Retinal pigment epithelial cell (primary cell): ENCODE data around the gene GPBP1L1.

Source experiments
- DNase-seq: peaks from one replicate; pipeline ENCODE4 v3.0.0-alpha.2; 2010; ENCODE audit warnings: low read depth
- H3K4me3 ChIP-seq: 2 replicates; pipeline ENCODE4 v1.5.1; 2011; ENCODE audit warnings: mild to moderate bottlenecking, low read length, control low read depth, moderate library complexity
- TF ChIP-seq, protein P1 (sequence below): conservative IDR thresholded peaks from 2 replicates; pipeline ENCODE4 v1.5.1; 2011; ENCODE audit warnings: low read depth, low read length, control low read depth, inconsistent platforms

GPBP1L1 gene

DNA sequence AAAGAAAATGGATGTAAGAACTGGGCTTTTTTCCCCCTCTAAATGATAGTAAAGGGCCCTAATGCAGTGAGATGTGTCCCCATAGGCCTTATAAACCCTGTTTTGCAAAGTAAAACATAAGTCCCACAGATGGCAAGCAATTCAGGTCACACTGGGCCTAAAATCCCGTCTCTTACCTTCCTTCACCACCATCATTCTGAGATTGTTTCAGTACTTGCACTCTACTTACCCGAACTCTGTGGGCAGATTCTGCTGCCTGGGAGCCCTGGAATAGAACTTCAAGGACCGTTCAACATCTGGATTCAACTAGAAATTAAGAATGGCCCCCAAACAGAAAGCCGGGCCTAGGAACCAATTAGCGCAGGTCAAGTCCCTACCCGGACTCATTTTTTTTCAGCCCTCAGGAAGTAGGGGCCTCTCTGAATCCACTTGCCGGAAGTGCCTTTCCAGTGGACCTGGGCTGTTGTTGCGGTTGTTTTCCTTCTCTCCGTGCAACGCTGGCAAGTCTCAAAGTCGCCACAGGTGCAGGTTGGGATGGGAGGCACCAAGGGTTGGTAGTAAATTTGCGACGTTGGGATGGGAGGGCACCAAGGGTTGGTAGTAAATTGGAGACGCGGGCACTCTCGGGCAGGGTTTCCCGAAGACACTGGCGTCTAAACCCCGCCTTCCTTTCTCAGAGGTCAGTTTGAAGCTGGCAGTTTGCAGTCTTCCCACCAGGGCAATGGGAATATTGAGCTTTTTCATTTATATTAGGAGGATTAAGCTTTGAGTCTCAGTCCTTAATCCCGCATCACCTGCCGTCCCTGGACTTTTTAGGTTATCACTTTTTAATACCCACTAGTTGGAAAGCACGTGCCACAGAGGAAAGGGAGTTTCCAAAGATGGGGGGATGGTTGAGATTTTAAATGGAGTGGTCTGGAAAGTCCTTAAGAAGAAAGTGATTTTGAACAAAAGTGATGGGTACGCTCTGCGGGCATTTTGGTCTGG lies 1.7 kb upstream of the GPBP1L1 start, which contains the start of gene TMEM69:
TSS of gene TMEM69 (plus strand) at position 428 of the 987 bp plus-strand sequence. CDS start 2,888 bp downstream, outside the sequence.
- H3K4me3 ChIP-seq = peak within 1 kb of the TSS; percentile 98
- TF ChIP-seq, protein P1, sequence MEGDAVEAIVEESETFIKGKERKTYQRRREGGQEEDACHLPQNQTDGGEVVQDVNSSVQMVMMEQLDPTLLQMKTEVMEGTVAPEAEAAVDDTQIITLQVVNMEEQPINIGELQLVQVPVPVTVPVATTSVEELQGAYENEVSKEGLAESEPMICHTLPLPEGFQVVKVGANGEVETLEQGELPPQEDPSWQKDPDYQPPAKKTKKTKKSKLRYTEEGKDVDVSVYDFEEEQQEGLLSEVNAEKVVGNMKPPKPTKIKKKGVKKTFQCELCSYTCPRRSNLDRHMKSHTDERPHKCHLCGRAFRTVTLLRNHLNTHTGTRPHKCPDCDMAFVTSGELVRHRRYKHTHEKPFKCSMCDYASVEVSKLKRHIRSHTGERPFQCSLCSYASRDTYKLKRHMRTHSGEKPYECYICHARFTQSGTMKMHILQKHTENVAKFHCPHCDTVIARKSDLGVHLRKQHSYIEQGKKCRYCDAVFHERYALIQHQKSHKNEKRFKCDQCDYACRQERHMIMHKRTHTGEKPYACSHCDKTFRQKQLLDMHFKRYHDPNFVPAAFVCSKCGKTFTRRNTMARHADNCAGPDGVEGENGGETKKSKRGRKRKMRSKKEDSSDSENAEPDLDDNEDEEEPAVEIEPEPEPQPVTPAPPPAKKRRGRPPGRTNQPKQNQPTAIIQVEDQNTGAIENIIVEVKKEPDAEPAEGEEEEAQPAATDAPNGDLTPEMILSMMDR = peak; percentile 10
- DNase-seq = peak; percentile 69

DNA sequence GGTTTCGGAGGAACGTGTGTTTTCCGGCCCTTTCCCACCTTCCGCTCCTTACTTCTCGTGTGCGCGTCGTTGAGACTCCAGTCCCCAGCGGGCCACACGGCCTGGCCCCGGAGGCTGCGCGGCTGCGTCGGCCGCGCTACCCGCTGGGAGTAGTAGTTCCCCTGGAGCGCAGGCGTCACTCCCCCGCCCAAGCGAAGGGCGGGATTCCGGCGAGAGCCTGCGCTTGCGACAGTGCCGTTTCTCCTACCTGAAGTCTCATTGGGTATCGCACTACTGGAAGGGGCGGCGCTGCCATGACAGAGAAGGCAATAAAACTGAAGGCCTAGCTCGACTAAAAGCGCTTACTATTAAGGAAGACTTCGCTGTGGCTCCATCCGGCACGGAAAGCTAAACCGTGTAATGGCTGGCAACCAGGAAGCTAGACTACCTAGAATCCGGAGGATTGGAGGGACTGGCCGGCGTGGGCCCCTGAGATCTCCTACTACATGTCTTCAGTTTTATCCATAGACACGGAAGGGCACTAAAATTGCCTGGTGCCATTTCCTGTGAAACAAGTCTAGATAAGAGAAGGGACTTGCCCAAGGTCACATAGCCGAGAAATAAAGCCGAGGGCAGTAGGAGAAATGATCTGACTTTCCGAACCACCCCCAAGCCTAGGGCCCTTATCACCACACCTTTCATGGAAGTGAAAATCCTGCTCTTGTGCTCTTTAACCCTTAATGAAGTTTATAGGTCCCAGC lies 851 bp upstream of the GPBP1L1 start:
- peak; percentile 96 for DNase-seq
- TF ChIP-seq, protein P1 = no peak

DNA sequence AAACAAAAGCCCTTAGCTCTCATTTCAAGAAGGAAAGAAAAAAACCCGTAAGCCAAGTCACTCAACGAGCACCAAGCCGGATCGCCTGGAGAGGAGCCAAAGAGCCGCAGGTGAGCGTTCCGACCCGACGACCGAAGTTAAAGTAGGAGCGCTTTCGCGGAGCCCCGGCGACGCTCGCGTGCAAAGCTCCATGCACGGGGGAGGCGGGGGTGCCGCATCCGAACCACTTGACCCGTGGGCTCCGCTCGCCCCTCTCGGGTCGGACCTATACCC lies 382 bp downstream of the GPBP1L1 start:
- TF ChIP-seq, protein P1 = no peak
- DNase-seq = no peak
- H3K4me3 ChIP-seq = peak overlapping the region; percentile 98

More for the DNA sequence above, 851 bp upstream of the GPBP1L1 start:
- peak overlapping the region; percentile 98 for H3K4me3 ChIP-seq

DNA sequence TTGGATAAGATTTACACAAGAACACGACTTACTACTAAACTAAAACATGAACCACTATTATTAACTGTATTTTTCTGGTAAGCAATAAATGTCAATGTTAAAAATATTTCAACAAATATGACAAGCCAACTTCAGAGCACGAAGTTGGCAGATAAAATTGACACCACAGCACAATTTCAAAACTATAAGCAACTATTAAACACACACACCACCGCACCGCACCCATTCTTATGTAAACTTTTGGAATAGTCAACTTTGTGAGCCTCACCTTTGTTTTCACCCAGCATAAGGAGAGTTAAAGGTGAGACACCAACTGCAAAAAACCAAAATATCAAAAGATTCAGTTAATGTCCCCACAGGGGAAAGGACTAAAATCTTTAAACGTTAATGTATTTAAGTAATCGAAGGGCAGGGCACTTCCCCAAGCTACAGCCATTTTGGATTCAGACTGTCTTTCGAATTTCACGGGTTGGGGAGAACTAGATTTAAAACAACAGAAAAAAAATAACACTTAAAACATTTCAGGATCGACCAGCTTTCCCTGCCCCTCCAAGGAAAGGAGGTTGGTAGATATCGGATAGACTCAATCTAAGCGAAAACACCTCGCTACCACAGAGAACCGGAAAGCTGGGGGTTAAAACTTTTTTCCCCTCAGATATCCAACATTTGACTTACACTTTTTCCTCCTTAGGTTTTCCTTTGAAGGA lies 872 bp downstream of the GPBP1L1 start:
- peak overlapping the region; percentile 98 for H3K4me3 ChIP-seq
- no peak for DNase-seq
- TF ChIP-seq, protein P1 = no peak

DNA sequence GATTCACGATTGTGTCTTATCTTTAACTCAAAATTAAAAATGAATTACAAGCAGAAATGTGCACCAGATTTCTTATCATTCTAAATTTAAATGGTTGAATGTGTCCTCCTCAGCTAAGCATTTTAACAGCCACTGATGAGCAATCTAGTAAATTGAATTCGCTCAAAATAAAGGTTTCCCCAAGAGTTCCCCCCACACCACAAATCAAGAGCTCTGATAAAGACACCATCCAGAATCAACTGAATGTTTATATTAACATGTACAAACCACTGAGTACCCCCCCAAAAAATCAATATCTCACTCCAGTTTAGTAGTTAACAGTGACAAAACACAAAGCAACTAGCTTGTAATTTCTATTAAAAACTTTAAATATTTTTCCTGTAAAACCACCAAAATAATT lies 1.9 kb downstream of the GPBP1L1 start:
- H3K4me3 ChIP-seq = peak overlapping the region; percentile 98
- no peak for DNase-seq
- TF ChIP-seq, protein P1 = no peak

DNA sequence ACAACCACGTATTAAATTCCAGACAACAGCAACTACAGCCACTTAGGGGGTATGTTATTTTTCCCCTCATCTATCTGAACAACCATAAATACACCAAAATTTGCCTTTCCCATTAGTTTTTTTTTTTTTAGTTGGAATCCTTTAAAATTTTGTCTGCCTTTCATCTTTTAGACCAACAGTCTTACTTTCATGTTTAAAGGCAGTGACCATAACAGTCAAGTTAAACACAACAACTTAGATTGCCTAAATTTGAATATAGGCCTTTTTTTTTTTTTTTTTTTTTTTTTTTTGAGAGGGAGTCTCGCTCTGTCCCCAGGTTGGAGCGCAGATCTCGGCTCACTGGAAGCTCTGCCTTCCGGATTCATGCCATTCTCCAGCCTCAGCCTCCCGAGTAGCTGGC lies 3.4 kb downstream of the GPBP1L1 start:
- DNase-seq = no peak
- TF ChIP-seq, protein P1 = no peak
- H3K4me3 ChIP-seq = no peak overlapping the region
